Coronary artery (tissue), 2 donors: ENCODE data around the gene TRAF2.
"Not testable (repeated sequence)": the region's sequence is repeated elsewhere in the genome, so short reads cannot be mapped to it uniquely, and the experiment has no call there.

ENCODE experiments used
- DNase-seq: peaks from one replicate; pipeline ENCODE4 v3.0.0-alpha.2; 2017; ENCODE audit warnings: low spot score
- H3K27ac ChIP-seq, 2 donors: fragments of 200-600 bp; sonication (generic); one replicate each; pipeline ENCODE4 v1.5.1; 2016 to 2019
- H3K4me3 ChIP-seq: fragments of 200-600 bp; sonication (generic); 2 replicates; pipeline ENCODE4 v1.5.1; 2016; ENCODE audit warnings: mild to moderate bottlenecking, moderate library complexity
- CTCF ChIP-seq: fragments of 200-600 bp; sonication (generic); IDR thresholded peaks from one replicate; pipeline ENCODE4 v1.5.1; 2019; ENCODE audit warnings: antibody characterized with exemption

TRAF2 gene

DNA sequence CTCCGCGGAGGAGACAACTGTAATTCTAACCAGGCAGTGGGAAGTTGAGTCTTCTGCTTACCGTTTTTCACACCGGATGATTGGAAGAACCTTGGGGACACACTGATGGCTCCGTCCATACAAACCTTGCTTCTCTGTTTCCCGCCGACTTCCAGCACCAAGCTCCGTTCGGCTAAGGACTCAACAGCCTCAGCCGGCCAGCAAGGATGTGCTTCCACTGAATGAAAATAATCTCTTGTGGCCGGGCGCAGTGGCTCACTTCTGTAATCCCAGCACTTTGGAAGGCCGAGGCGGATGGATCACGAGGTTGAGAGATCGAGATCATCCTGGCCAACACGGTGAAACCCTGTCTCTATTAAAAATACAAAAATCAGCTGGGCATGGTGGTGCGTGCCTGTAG is 18.4 kb upstream of the TRAF2 start:
- DNase-seq, result no peak
- TF ChIP-seq CTCF, result no peak
- Histone ChIP-seq H3K27ac (no peak overlapping the region), H3K4me3 (no peak overlapping the region)

DNA sequence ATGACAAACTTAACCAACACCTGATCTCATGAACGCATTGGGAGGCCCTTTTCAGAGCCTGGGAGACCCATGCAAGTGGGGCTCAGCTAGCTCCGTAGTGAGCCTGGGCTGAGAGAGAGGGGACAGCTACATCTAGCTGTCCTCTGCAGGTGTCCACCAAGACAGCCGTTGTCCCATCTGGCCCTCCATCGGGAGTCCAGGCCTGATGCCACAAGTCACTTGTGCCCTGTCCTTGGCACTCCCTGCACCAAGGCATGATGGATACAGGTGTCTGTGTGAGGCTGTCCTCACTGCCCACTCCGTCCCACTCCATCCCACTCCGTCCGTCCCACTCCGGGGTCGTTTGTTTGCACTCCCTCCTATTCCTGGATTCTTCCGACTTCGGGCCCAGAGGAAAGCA is 17.7 kb upstream of the TRAF2 start:
- DNase-seq, result peak; percentile 71
- Histone ChIP-seq H3K27ac (no peak overlapping the region), H3K4me3 (no peak overlapping the region)
- TF ChIP-seq CTCF, result no peak

- DNase-seq, H3K4me3 ChIP-seq, H3K27ac ChIP-seq: not testable (repeated sequence)
These were observed 16.7 kb upstream of the TRAF2 start for GRCh38 chr9:136869611-136870010.

DNA sequence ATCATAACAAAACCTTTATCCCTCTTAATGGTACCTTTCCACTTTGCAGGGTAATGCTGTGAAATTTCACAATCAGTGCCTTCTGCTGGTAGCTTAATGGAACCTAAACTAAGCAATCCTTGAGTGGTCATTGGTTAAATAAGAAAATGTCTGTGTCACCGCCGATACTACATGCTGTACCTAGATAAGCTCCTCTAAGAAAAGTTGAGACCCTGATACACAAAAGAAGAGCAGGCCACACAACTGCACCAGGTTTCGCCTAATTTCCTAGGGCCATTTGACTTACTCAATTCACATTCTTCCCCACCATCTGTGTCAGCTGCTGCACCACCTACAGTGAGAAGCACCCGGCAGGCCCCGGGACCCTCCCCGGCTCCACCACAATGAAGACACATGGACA is 11.2 kb upstream of the TRAF2 start:
- no peak overlapping the region for H3K4me3 ChIP-seq
- no peak for DNase-seq
- no peak overlapping the region for H3K27ac ChIP-seq
- no peak for TF ChIP-seq CTCF

- H3K27ac ChIP-seq, result no peak overlapping the region
- no peak for TF ChIP-seq CTCF
These were observed 9.8 kb upstream of the TRAF2 start for GRCh38 chr9:136876476-136876875.

GRCh38 chr9:136880651-136881050 is 5.7 kb upstream of the TRAF2 start:
- Histone ChIP-seq H3K4me3 (no peak overlapping the region), H3K27ac (no peak overlapping the region)
- no peak for TF ChIP-seq CTCF
- no peak for DNase-seq

More at GRCh38 chr9:136876476-136876875, 9.8 kb upstream of the TRAF2 start:
- H3K4me3 ChIP-seq, result no peak overlapping the region
- DNase-seq, result no peak

- Histone ChIP-seq H3K27ac (no peak overlapping the region), H3K4me3 (no peak overlapping the region)
- no peak for TF ChIP-seq CTCF
- DNase-seq, result no peak
These were observed 4.6 kb upstream of the TRAF2 start for GRCh38 chr9:136881691-136882108.
